Trophoblast cell (in vitro differentiated cells and primary cell): ENCODE measurements around the gene COTL1.
A peak's percentile ranks its signal among the peaks of the same experiment; 100 is the strongest.

Experiments used
- DNase-seq, 2 donors: peaks; one replicate each; pipeline ENCODE4 v3.0.0-alpha.2; 2016
- H2AFZ ChIP-seq: 2 replicates; pipeline ENCODE4 v1.6.1; 2013; ENCODE audit warnings: low read length, moderate library complexity, mild to moderate bottlenecking; ENCODE audit not compliant: insufficient read depth, poor library complexity
- H2AK5ac ChIP-seq: 2 replicates; pipeline ENCODE4 v1.6.1; 2013; ENCODE audit warnings: mild to moderate bottlenecking, low read length
- H2BK120ac ChIP-seq: 2 replicates; pipeline ENCODE4 v1.6.1; 2013; ENCODE audit warnings: low read length, mild to moderate bottlenecking, moderate library complexity; ENCODE audit not compliant: insufficient read depth, poor library complexity
- H2BK12ac ChIP-seq: 2 replicates; pipeline ENCODE4 v1.6.1; 2013; ENCODE audit warnings: mild to moderate bottlenecking, low read length, moderate library complexity
- H2BK5ac ChIP-seq: 2 replicates; pipeline ENCODE4 v1.6.1; 2013; ENCODE audit warnings: low read length, low read depth, moderate library complexity, mild to moderate bottlenecking; ENCODE audit not compliant: poor library complexity
- H3K14ac ChIP-seq: 2 replicates; pipeline ENCODE4 v1.6.1; 2013; ENCODE audit warnings: mild to moderate bottlenecking, low read length
- H3K18ac ChIP-seq: 2 replicates; pipeline ENCODE4 v1.6.1; 2013; ENCODE audit warnings: mild to moderate bottlenecking, low read length
- H3K23ac ChIP-seq: 2 replicates; pipeline ENCODE4 v1.6.1; 2013; ENCODE audit warnings: low read length
- H3K27ac ChIP-seq: 2 replicates; pipeline ENCODE4 v1.5.1; 2013; ENCODE audit warnings: low read depth, mild to moderate bottlenecking, inconsistent platforms, low read length, moderate library complexity
- H3K27me3 ChIP-seq: 2 replicates; pipeline ENCODE4 v1.6.1; 2013; ENCODE audit warnings: inconsistent platforms, mild to moderate bottlenecking, low read length, moderate library complexity; ENCODE audit not compliant: insufficient read depth
- H3K36me3 ChIP-seq, 2 experiments: 1 replicate in 1 of 2; 2 replicates in 1 of 2; pipeline ENCODE4 v1.6.1; 2013; ENCODE audit warnings: low read length in 2 of 2, mild to moderate bottlenecking in 2 of 2, moderate library complexity in 1 of 2; ENCODE audit not compliant: insufficient read depth in 2 of 2, control insufficient read depth in 1 of 2
- H3K4ac ChIP-seq: 2 replicates; pipeline ENCODE4 v1.6.1; 2013; ENCODE audit warnings: low read depth, mild to moderate bottlenecking, low read length, moderate library complexity
- H3K4me1 ChIP-seq, 2 experiments: 1 replicate in 1 of 2; 2 replicates in 1 of 2; pipeline ENCODE4 v1.6.1; 2013; ENCODE audit warnings: low read length in 2 of 2, mild to moderate bottlenecking in 2 of 2, moderate library complexity in 1 of 2; ENCODE audit not compliant: insufficient read depth in 2 of 2, control insufficient read depth in 1 of 2
- H3K4me2 ChIP-seq: 2 replicates; pipeline ENCODE4 v1.6.1; 2013; ENCODE audit warnings: inconsistent platforms, mild to moderate bottlenecking, low read length, moderate library complexity
- H3K4me3 ChIP-seq: 2 replicates; pipeline ENCODE4 v1.5.1; 2013; ENCODE audit warnings: mild to moderate bottlenecking, low read depth, low read length, inconsistent platforms
- H3K79me1 ChIP-seq: one replicate; pipeline ENCODE4 v1.6.1; 2013; ENCODE audit warnings: low read length
- H3K79me2 ChIP-seq: 2 replicates; pipeline ENCODE4 v1.6.1; 2013; ENCODE audit warnings: low read length, mild to moderate bottlenecking; ENCODE audit not compliant: control insufficient read depth, insufficient read depth, poor library complexity
- H3K9ac ChIP-seq: 2 replicates; pipeline ENCODE4 v1.6.1; 2013; ENCODE audit warnings: mild to moderate bottlenecking, low read length
- H3K9me3 ChIP-seq: 2 replicates; pipeline ENCODE4 v1.6.1; 2013; ENCODE audit warnings: low read depth, mild to moderate bottlenecking, control low read depth, inconsistent platforms, low read length; ENCODE audit not compliant: insufficient read depth
- H4K12ac ChIP-seq: 2 replicates; pipeline ENCODE4 v1.6.1; 2013; ENCODE audit warnings: low read depth, mild to moderate bottlenecking, low read length, moderate library complexity
- H4K8ac ChIP-seq: 2 replicates; pipeline ENCODE4 v1.6.1; 2013; ENCODE audit warnings: low read depth, mild to moderate bottlenecking, low read length, moderate library complexity
- H4K91ac ChIP-seq: one replicate; pipeline ENCODE4 v1.6.1; 2013; ENCODE audit warnings: low read depth, mild to moderate bottlenecking, low read length, moderate library complexity
- WGBS: extraction: QIAGEN DNeasy Blood & Tissue Kit; methylation state at CpG from one replicate; pipeline ENCODE4 v1.1.7; 2013; ENCODE audit warnings: missing lambda C conversion rate; ENCODE audit not compliant: insufficient read length, insufficient coverage; ENCODE audit errors: extremely low coverage; 5-methylcytosine and 5-hydroxymethylcytosine counted together

Gene COTL1

GRCh38 chr16:84535408-84535807 is 82.5 kb downstream of the COTL1 start:
- no peak overlapping the region for H4K12ac ChIP-seq
- peaks cover 21% of the 10 kb centered on the region for H3K79me1 ChIP-seq
- peaks cover 3% of the 10 kb centered on the region for H3K9me3 ChIP-seq
- peaks cover 20 to 24% of the 10 kb centered on the region in 2 experiments for H3K4me1 ChIP-seq
- H3K14ac ChIP-seq: peak overlapping the region; percentile 32
- H3K4ac ChIP-seq: no peak overlapping the region
- peak overlapping the region; percentile 57 for H2AK5ac ChIP-seq
- WGBS: no CpG with 5 or more reads among the region's 6 CpGs
- DNase-seq: no peak
- no peak overlapping the region for H3K4me2 ChIP-seq
- no peaks in the 10 kb centered on the region for H3K36me3 ChIP-seq
- H3K79me2 ChIP-seq: peaks cover 5% of the 10 kb centered on the region
- no peak overlapping the region for H3K9ac ChIP-seq
- peak overlapping the region; percentile 31 for H2AFZ ChIP-seq
- H3K27ac ChIP-seq: no peak overlapping the region
- no peaks in the 10 kb centered on the region for H3K27me3 ChIP-seq
- H3K4me3 ChIP-seq: no peak overlapping the region
- no peak overlapping the region for H2BK5ac ChIP-seq
- H3K18ac ChIP-seq: no peak overlapping the region
- no peak overlapping the region for H3K23ac ChIP-seq
- peak overlapping the region; percentile 44 for H2BK12ac ChIP-seq
- H4K8ac ChIP-seq: peak overlapping the region; percentile 29
- H4K91ac ChIP-seq: peak overlapping the region; percentile 45
- peak overlapping the region; percentile 60 for H2BK120ac ChIP-seq

GRCh38 chr16:84534815-84535214 is 83.1 kb downstream of the COTL1 start:
- Histone ChIP-seq H3K9ac (no peak overlapping the region), H2BK5ac (no peak overlapping the region), H3K23ac (no peak overlapping the region), H3K4ac (no peak overlapping the region), H3K27me3 (no peaks in the 10 kb centered on the region), H4K12ac (no peak overlapping the region), H3K14ac (peak overlapping the region; percentile 5), H3K18ac (no peak overlapping the region), H3K79me2 (peaks cover 5% of the 10 kb centered on the region), H3K9me3 (peaks cover 2% of the 10 kb centered on the region), H4K8ac (peak overlapping the region; percentile 22), H2BK120ac (peak overlapping the region; percentile 55), H2AK5ac (peak overlapping the region; percentile 28), H3K79me1 (peaks cover 21% of the 10 kb centered on the region), H2AFZ (no peak overlapping the region), H4K91ac (peak overlapping the region; percentile 20), H3K4me3 (no peak overlapping the region), H3K4me1 (peaks cover 20 to 24% of the 10 kb centered on the region in 2 experiments), H3K4me2 (no peak overlapping the region), H3K36me3 (no peaks in the 10 kb centered on the region), H3K27ac (no peak overlapping the region), H2BK12ac (peak overlapping the region; percentile 46)
- WGBS: 96% methylated on average over 1 of the region's 5 CpGs
- DNase-seq: no peak

- peak overlapping the region; percentile 72 for H2AFZ ChIP-seq
- peak overlapping the region; percentile 90 for H2BK12ac ChIP-seq
- H2AK5ac ChIP-seq: peak overlapping the region; percentile 83
- H3K23ac ChIP-seq: no peak overlapping the region
- H3K18ac ChIP-seq: peak overlapping the region; percentile 25
- H3K27ac ChIP-seq: peak overlapping the region; percentile 73
- H3K36me3 ChIP-seq: no peaks in the 10 kb centered on the region
- H3K4me1 ChIP-seq: peaks cover 20 to 24% of the 10 kb centered on the region in 2 experiments
- H3K79me1 ChIP-seq: peaks cover 21% of the 10 kb centered on the region
- H4K91ac ChIP-seq: peak overlapping the region; percentile 82
- no peak overlapping the region for H3K4me3 ChIP-seq
- no peak overlapping the region for H3K4ac ChIP-seq
- peak overlapping the region; percentile 67 for H4K8ac ChIP-seq
- peak overlapping the region; percentile 76 for H2BK5ac ChIP-seq
- no peak overlapping the region for H3K4me2 ChIP-seq
- WGBS: no CpG with 5 or more reads among the region's 11 CpGs
- no peak overlapping the region for H3K9ac ChIP-seq
- peaks cover 5% of the 10 kb centered on the region for H3K79me2 ChIP-seq
- H3K27me3 ChIP-seq: no peaks in the 10 kb centered on the region
- peak overlapping the region; percentile 85 for H2BK120ac ChIP-seq
- no peak for DNase-seq
- peaks cover 3% of the 10 kb centered on the region for H3K9me3 ChIP-seq
- peak overlapping the region; percentile 71 for H3K14ac ChIP-seq
- no peak overlapping the region for H4K12ac ChIP-seq
Measured at GRCh38 chr16:84532855-84533486, 84.9 kb downstream of the COTL1 start.

- H3K18ac ChIP-seq: no peak overlapping the region
- no peak overlapping the region for H4K91ac ChIP-seq
- DNase-seq: peak; percentile 93 to 98
- H3K9me3 ChIP-seq: peaks cover 4% of the 10 kb centered on the region
- H4K8ac ChIP-seq: no peak overlapping the region
- H3K23ac ChIP-seq: no peak overlapping the region
- H3K4ac ChIP-seq: no peak overlapping the region
- H3K4me1 ChIP-seq: peaks cover 20 to 22% of the 10 kb centered on the region in 2 experiments
- no peak overlapping the region for H2BK120ac ChIP-seq
- peak overlapping the region; percentile 36 for H3K4me2 ChIP-seq
- no peak overlapping the region for H2AFZ ChIP-seq
- no CpG with 5 or more reads among the region's 10 CpGs for WGBS
- no peak overlapping the region for H3K9ac ChIP-seq
- H3K79me1 ChIP-seq: peaks cover 21% of the 10 kb centered on the region
- no peak overlapping the region for H2BK12ac ChIP-seq
- no peak overlapping the region for H2AK5ac ChIP-seq
- H3K27me3 ChIP-seq: no peaks in the 10 kb centered on the region
- no peak overlapping the region for H3K4me3 ChIP-seq
- no peak overlapping the region for H2BK5ac ChIP-seq
- H3K14ac ChIP-seq: no peak overlapping the region
- H4K12ac ChIP-seq: no peak overlapping the region
- no peaks in the 10 kb centered on the region for H3K36me3 ChIP-seq
- H3K27ac ChIP-seq: peak overlapping the region; percentile 85
- H3K79me2 ChIP-seq: peaks cover 5% of the 10 kb centered on the region
Measured at GRCh38 chr16:84532291-84532724, 85.6 kb downstream of the COTL1 start.
